ENCODE results near the gene SLC29A1.

- no peak for TF ChIP-seq POLR2A (IDR thresholded peaks at IDR 0.05; ENCODE audit: extremely low read depth, insufficient read length)
- no peak for TF ChIP-seq CTCF (IDR thresholded peaks at IDR 0.05; ENCODE audit: low read depth, low read length)
These were observed 48.0 kb downstream of the SLC29A1 start for GRCh38 chr6:44271406-44271723.
